Smooth muscle cell (in vitro differentiated cells): ENCODE results near the gene OLFML3. TPM values are rescaled to one million over a fixed set of nuclear protein-coding genes. Genes with fewer than 3 reads are reported as not detected.

Source experiments
- DNase-seq: peaks from one replicate; lab custom pipeline; 2025; ENCODE audit not compliant: unreplicated experiment; lab: John Stamatoyannopoulos, UW
- H2AFZ ChIP-seq: fragments of 200-600 bp; sonication (generic); 2 replicates; pipeline ENCODE4 v1.6.0; 2016; ENCODE audit warnings: antibody characterized with exemption, low read depth, mild to moderate bottlenecking
- H3F3A ChIP-seq: fragments of 200-600 bp; sonication (generic); 2 replicates; pipeline ENCODE4 v1.6.0; 2017; ENCODE audit warnings: antibody characterized with exemption, low read depth
- H3K27ac ChIP-seq: fragments of 200-600 bp; sonication (generic); 2 replicates; pipeline ENCODE4 v1.5.1; 2016; ENCODE audit warnings: low read depth, mild to moderate bottlenecking
- H3K27me3 ChIP-seq: fragments of 200-600 bp; sonication (generic); 2 replicates; pipeline ENCODE4 v1.6.1; 2016; ENCODE audit warnings: low read depth, mild to moderate bottlenecking
- H3K36me3 ChIP-seq: fragments of 200-600 bp; sonication (generic); 2 replicates; pipeline ENCODE4 v1.5.1; 2016; ENCODE audit warnings: low read depth
- H3K4me1 ChIP-seq: fragments of 200-600 bp; sonication (generic); 2 replicates; pipeline ENCODE4 v1.5.1; 2016; ENCODE audit warnings: low read depth
- H3K4me2 ChIP-seq: fragments of 200-600 bp; sonication (generic); 2 replicates; pipeline ENCODE4 v1.6.0; 2016; ENCODE audit warnings: mild to moderate bottlenecking
- H3K4me3 ChIP-seq: fragments of 200-600 bp; sonication (generic); 2 replicates; pipeline ENCODE4 v1.5.1; 2016; ENCODE audit warnings: mild to moderate bottlenecking
- H3K79me2 ChIP-seq: fragments of 200-600 bp; sonication (generic); 2 replicates; pipeline ENCODE4 v1.6.0; 2016; ENCODE audit warnings: low read depth, mild to moderate bottlenecking
- H3K9ac ChIP-seq: fragments of 200-600 bp; sonication (generic); 2 replicates; pipeline ENCODE4 v1.6.0; 2016; ENCODE audit warnings: low read depth
- H3K9me3 ChIP-seq: fragments of 200-600 bp; sonication (generic); replicated peaks from 2 replicates; pipeline ENCODE4 v1.5.1; 2016; ENCODE audit warnings: low read depth
- H4K20me1 ChIP-seq: fragments of 200-600 bp; sonication (generic); 2 replicates; pipeline ENCODE4 v1.6.0; 2016; ENCODE audit warnings: low read depth
- CTCF ChIP-seq: fragments of 200-600 bp; sonication (generic); IDR thresholded peaks from 2 replicates; pipeline ENCODE4 v1.5.1; 2017; ENCODE audit warnings: borderline replicate concordance, mild to moderate bottlenecking, antibody characterized with exemption; ENCODE audit not compliant: insufficient read depth, poor library complexity, severe bottlenecking
- WGBS: methylation state at CpG from one replicate; pipeline ENCODE4 v1.1.7; 2016; ENCODE audit warnings: low lambda C conversion rate; 5-methylcytosine and 5-hydroxymethylcytosine counted together
- polyA plus RNA-seq: library from polyadenylated mRNA; unstranded; fragments of >200 nt; fragmentation: Nextera tagmentation; extraction: Ambion mirVana; gene quantifications from 2 replicates; pipeline ENCODE4 v1.2.1, GENCODE V29; 2016
- total RNA-seq: library from RNA; depleted of rRNA; stranded (reverse); fragments of >200 nt; gene quantifications from 2 replicates; pipeline ENCODE4 v1.2.3, GENCODE V29; 2014

The OLFML3 gene
- total and polyA plus RNA-seq, 2 experiments from 2014 or later: 220 to 308 TPM

GRCh38 chr1:113991467-113991997 is 12.3 kb downstream of the OLFML3 start:
- Histone ChIP-seq H3K4me2 (no peak overlapping the region), H3K27ac (no peak overlapping the region), H3K27me3 (no peaks in the 10 kb centered on the region), H3F3A (no peaks in the 10 kb centered on the region), H3K36me3 (no peaks in the 10 kb centered on the region), H2AFZ (no peak overlapping the region), H3K9me3 (no peaks in the 10 kb centered on the region), H3K79me2 (no peaks in the 10 kb centered on the region), H4K20me1 (no peaks in the 10 kb centered on the region), H3K9ac (no peak overlapping the region), H3K4me3 (no peak overlapping the region), H3K4me1 (no peaks in the 10 kb centered on the region)
- no peak for TF ChIP-seq CTCF
- no peak for DNase-seq
- 64% methylated on average over 5 of the region's 5 CpGs for WGBS

GRCh38 chr1:113993072-113993471 is 13.8 kb downstream of the OLFML3 start:
- Histone ChIP-seq H3K27ac (no peak overlapping the region), H3K9me3 (no peaks in the 10 kb centered on the region), H3K4me2 (no peak overlapping the region), H3K4me1 (no peaks in the 10 kb centered on the region), H2AFZ (no peak overlapping the region), H3K9ac (no peak overlapping the region), H3K36me3 (no peaks in the 10 kb centered on the region), H3F3A (peaks cover 2% of the 10 kb centered on the region), H3K27me3 (no peaks in the 10 kb centered on the region), H4K20me1 (no peaks in the 10 kb centered on the region), H3K4me3 (no peak overlapping the region), H3K79me2 (no peaks in the 10 kb centered on the region)
- no peak for DNase-seq
- no peak for TF ChIP-seq CTCF
- 96% methylated on average over 5 of the region's 5 CpGs for WGBS

GRCh38 chr1:113993766-113994165 is 14.5 kb downstream of the OLFML3 start:
- Histone ChIP-seq H3K27ac (no peak overlapping the region), H3K36me3 (no peaks in the 10 kb centered on the region), H3K79me2 (no peaks in the 10 kb centered on the region), H3K4me1 (no peaks in the 10 kb centered on the region), H3K9me3 (no peaks in the 10 kb centered on the region), H3K9ac (no peak overlapping the region), H3K27me3 (no peaks in the 10 kb centered on the region), H3F3A (peaks cover 5% of the 10 kb centered on the region), H3K4me3 (no peak overlapping the region), H4K20me1 (no peaks in the 10 kb centered on the region), H3K4me2 (no peak overlapping the region), H2AFZ (no peak overlapping the region)
- DNase-seq: no peak
- WGBS: 97% methylated on average over 2 of the region's 2 CpGs
- TF ChIP-seq CTCF: no peak

- WGBS: 100% methylated on average over 2 of the region's 2 CpGs
Observed at GRCh38 chr1:113995382-113995781, 16.1 kb downstream of the OLFML3 start.

More at GRCh38 chr1:113995382-113995781, 16.1 kb downstream of the OLFML3 start:
- Histone ChIP-seq H3K27ac (no peak overlapping the region), H3K9me3 (no peaks in the 10 kb centered on the region), H3F3A (peaks cover 5% of the 10 kb centered on the region), H3K36me3 (no peaks in the 10 kb centered on the region), H3K4me3 (no peak overlapping the region), H3K4me1 (peaks cover 5% of the 10 kb centered on the region), H3K27me3 (no peaks in the 10 kb centered on the region), H3K4me2 (no peak overlapping the region), H4K20me1 (no peaks in the 10 kb centered on the region), H2AFZ (no peak overlapping the region), H3K79me2 (no peaks in the 10 kb centered on the region), H3K9ac (no peak overlapping the region)
- DNase-seq: no peak
- no peak for TF ChIP-seq CTCF
